ENCODE measurements around the gene HSDL1.

Gene HSDL1

GRCh38 chr16:84080378-84080777 is 64.6 kb downstream of the HSDL1 start:
- no peak overlapping the region for H3K9ac ChIP-seq (ENCODE audit: low read length)
- H3K79me2 ChIP-seq (ENCODE audit: low read length), result no peaks in the 10 kb centered on the region
- H3K36me3 ChIP-seq (replicated peaks; ENCODE audit: low read depth, low read length), result peaks cover 38% of the 10 kb centered on the region
- H3K4me1 ChIP-seq (ENCODE audit: low read length), result peaks cover 6% of the 10 kb centered on the region
- H3K9me3 ChIP-seq (ENCODE audit: insufficient read depth, low read length), result no peaks in the 10 kb centered on the region
- no peaks in the 10 kb centered on the region for H3K27me3 ChIP-seq (ENCODE audit: low read depth, low read length)
- TF ChIP-seq EZH2phosphoT487 (IDR thresholded peaks at IDR 0.05; ENCODE audit: low read depth), result no peak
- no peak for TF ChIP-seq CTCF (IDR thresholded peaks at IDR 0.05; ENCODE audit: low read depth, low read length)
- no peak overlapping the region for H3K4me2 ChIP-seq (ENCODE audit: low read length)
- peaks cover 52% of the 10 kb centered on the region for H4K20me1 ChIP-seq (ENCODE audit: insufficient read depth, low read length)
- no peak overlapping the region for H3K27ac ChIP-seq (ENCODE audit: low read length)
- H3K4me3 ChIP-seq (ENCODE audit: low read length), result no peak overlapping the region
- no peak overlapping the region for H2AFZ ChIP-seq (ENCODE audit: low read depth, low read length)

GRCh38 chr16:84079664-84080063 is 65.3 kb downstream of the HSDL1 start:
- H2AFZ ChIP-seq (ENCODE audit: low read depth, low read length), result no peak overlapping the region
- no peak overlapping the region for H3K27ac ChIP-seq (ENCODE audit: low read length)
- no peaks in the 10 kb centered on the region for H3K4me1 ChIP-seq (ENCODE audit: low read length)
- H4K20me1 ChIP-seq (ENCODE audit: insufficient read depth, low read length), result peaks cover 46% of the 10 kb centered on the region
- no peaks in the 10 kb centered on the region for H3K9me3 ChIP-seq (ENCODE audit: insufficient read depth, low read length)
- H3K4me2 ChIP-seq (ENCODE audit: low read length), result no peak overlapping the region
- H3K36me3 ChIP-seq (replicated peaks; ENCODE audit: low read depth, low read length), result peaks cover 44% of the 10 kb centered on the region
- no peaks in the 10 kb centered on the region for H3K79me2 ChIP-seq (ENCODE audit: low read length)
- no peaks in the 10 kb centered on the region for H3K27me3 ChIP-seq (ENCODE audit: low read depth, low read length)
- H3K9ac ChIP-seq (ENCODE audit: low read length), result no peak overlapping the region
- TF ChIP-seq EZH2phosphoT487 (IDR thresholded peaks at IDR 0.05; ENCODE audit: low read depth) (no peak), CTCF (IDR thresholded peaks at IDR 0.05; ENCODE audit: low read depth, low read length) (no peak)
- H3K4me3 ChIP-seq (ENCODE audit: low read length), result no peak overlapping the region

GRCh38 chr16:84075376-84075775 is 69.6 kb downstream of the HSDL1 start:
- Histone ChIP-seq H2AFZ (ENCODE audit: low read depth, low read length) (no peak overlapping the region), H3K27ac (ENCODE audit: low read length) (no peak overlapping the region), H3K4me2 (ENCODE audit: low read length) (no peak overlapping the region), H3K36me3 (replicated peaks; ENCODE audit: low read depth, low read length) (peaks cover 25% of the 10 kb centered on the region), H3K9ac (ENCODE audit: low read length) (no peak overlapping the region), H3K4me3 (ENCODE audit: low read length) (no peak overlapping the region), H4K20me1 (ENCODE audit: insufficient read depth, low read length) (peaks cover 14% of the 10 kb centered on the region), H3K4me1 (ENCODE audit: low read length) (no peaks in the 10 kb centered on the region), H3K9me3 (ENCODE audit: insufficient read depth, low read length) (no peaks in the 10 kb centered on the region), H3K27me3 (ENCODE audit: low read depth, low read length) (no peaks in the 10 kb centered on the region), H3K79me2 (ENCODE audit: low read length) (no peaks in the 10 kb centered on the region)
- TF ChIP-seq CTCF (IDR thresholded peaks at IDR 0.05; ENCODE audit: low read depth, low read length) (no peak), EZH2phosphoT487 (IDR thresholded peaks at IDR 0.05; ENCODE audit: low read depth) (no peak)

GRCh38 chr16:84074721-84075120 is 70.3 kb downstream of the HSDL1 start:
- Histone ChIP-seq H3K4me1 (ENCODE audit: low read length) (peaks cover 1% of the 10 kb centered on the region), H3K27ac (ENCODE audit: low read length) (no peak overlapping the region), H3K4me3 (ENCODE audit: low read length) (no peak overlapping the region), H3K9ac (ENCODE audit: low read length) (no peak overlapping the region), H3K79me2 (ENCODE audit: low read length) (no peaks in the 10 kb centered on the region), H2AFZ (ENCODE audit: low read depth, low read length) (no peak overlapping the region), H3K9me3 (ENCODE audit: insufficient read depth, low read length) (no peaks in the 10 kb centered on the region), H3K27me3 (ENCODE audit: low read depth, low read length) (no peaks in the 10 kb centered on the region), H3K4me2 (ENCODE audit: low read length) (no peak overlapping the region), H3K36me3 (replicated peaks; ENCODE audit: low read depth, low read length) (peaks cover 31% of the 10 kb centered on the region), H4K20me1 (ENCODE audit: insufficient read depth, low read length) (peaks cover 9% of the 10 kb centered on the region)
- TF ChIP-seq CTCF (IDR thresholded peaks at IDR 0.05; ENCODE audit: low read depth, low read length) (no peak), EZH2phosphoT487 (IDR thresholded peaks at IDR 0.05; ENCODE audit: low read depth) (no peak)
